ENCODE results near the gene AQP7.

GRCh38 chr9:33418090-33418489 is 15.7 kb upstream of the AQP7 start:
- TF ChIP-seq CTCF (IDR thresholded peaks at IDR 0.05) = no peak
- TF ChIP-seq POLR2A (IDR thresholded peaks at IDR 0.05) = no peak
